Smooth muscle cell (in vitro differentiated cells): ENCODE measurements around the gene PDE10A. TPM values are rescaled to one million over a fixed set of nuclear protein-coding genes. Genes with fewer than 3 reads are reported as not detected.
"Not testable (repeated sequence)": the region's sequence is repeated elsewhere in the genome, so short reads cannot be mapped to it uniquely, and the experiment has no call there.

Source experiments
- DNase-seq: peaks from one replicate; lab custom pipeline; 2025; ENCODE audit not compliant: unreplicated experiment; lab: John Stamatoyannopoulos, UW
- H2AFZ ChIP-seq: fragments of 200-600 bp; sonication (generic); 2 replicates; pipeline ENCODE4 v1.6.0; 2016; ENCODE audit warnings: antibody characterized with exemption, low read depth, mild to moderate bottlenecking
- H3F3A ChIP-seq: fragments of 200-600 bp; sonication (generic); 2 replicates; pipeline ENCODE4 v1.6.0; 2017; ENCODE audit warnings: antibody characterized with exemption, low read depth
- H3K27ac ChIP-seq: fragments of 200-600 bp; sonication (generic); 2 replicates; pipeline ENCODE4 v1.5.1; 2016; ENCODE audit warnings: low read depth, mild to moderate bottlenecking
- H3K27me3 ChIP-seq: fragments of 200-600 bp; sonication (generic); 2 replicates; pipeline ENCODE4 v1.6.1; 2016; ENCODE audit warnings: low read depth, mild to moderate bottlenecking
- H3K36me3 ChIP-seq: fragments of 200-600 bp; sonication (generic); 2 replicates; pipeline ENCODE4 v1.5.1; 2016; ENCODE audit warnings: low read depth
- H3K4me1 ChIP-seq: fragments of 200-600 bp; sonication (generic); 2 replicates; pipeline ENCODE4 v1.5.1; 2016; ENCODE audit warnings: low read depth
- H3K4me2 ChIP-seq: fragments of 200-600 bp; sonication (generic); 2 replicates; pipeline ENCODE4 v1.6.0; 2016; ENCODE audit warnings: mild to moderate bottlenecking
- H3K4me3 ChIP-seq: fragments of 200-600 bp; sonication (generic); 2 replicates; pipeline ENCODE4 v1.5.1; 2016; ENCODE audit warnings: mild to moderate bottlenecking
- H3K79me2 ChIP-seq: fragments of 200-600 bp; sonication (generic); 2 replicates; pipeline ENCODE4 v1.6.0; 2016; ENCODE audit warnings: low read depth, mild to moderate bottlenecking
- H3K9ac ChIP-seq: fragments of 200-600 bp; sonication (generic); 2 replicates; pipeline ENCODE4 v1.6.0; 2016; ENCODE audit warnings: low read depth
- H3K9me3 ChIP-seq: fragments of 200-600 bp; sonication (generic); replicated peaks from 2 replicates; pipeline ENCODE4 v1.5.1; 2016; ENCODE audit warnings: low read depth
- H4K20me1 ChIP-seq: fragments of 200-600 bp; sonication (generic); 2 replicates; pipeline ENCODE4 v1.6.0; 2016; ENCODE audit warnings: low read depth
- CTCF ChIP-seq: fragments of 200-600 bp; sonication (generic); IDR thresholded peaks from 2 replicates; pipeline ENCODE4 v1.5.1; 2017; ENCODE audit warnings: borderline replicate concordance, mild to moderate bottlenecking, antibody characterized with exemption; ENCODE audit not compliant: insufficient read depth, poor library complexity, severe bottlenecking
- whole genome bisulfite sequencing: methylation state at CpG from one replicate; pipeline ENCODE4 v1.1.7; 2016; ENCODE audit warnings: low lambda C conversion rate; 5-methylcytosine and 5-hydroxymethylcytosine counted together
- polyA plus RNA-seq: library from polyadenylated mRNA; unstranded; fragments of >200 nt; fragmentation: Nextera tagmentation; extraction: Ambion mirVana; gene quantifications from 2 replicates; pipeline ENCODE4 v1.2.1, GENCODE V29; 2016
- total RNA-seq: library from RNA; depleted of rRNA; stranded (reverse); fragments of >200 nt; gene quantifications from 2 replicates; pipeline ENCODE4 v1.2.3, GENCODE V29; 2014

The PDE10A gene
- total and polyA plus RNA-seq, 2 experiments from 2014 or later = 2.0 to 5.6 TPM

GRCh38 chr6:165557674-165558073, 105.4 kb downstream of the PDE10A start:
- Histone ChIP-seq H3K4me1 (no peaks in the 10 kb centered on the region), H3K27ac (no peak overlapping the region), H2AFZ (no peak overlapping the region), H3K36me3 (no peaks in the 10 kb centered on the region), H3K27me3 (no peaks in the 10 kb centered on the region), H3K4me2 (no peak overlapping the region), H3K79me2 (no peaks in the 10 kb centered on the region), H4K20me1 (no peaks in the 10 kb centered on the region), H3K9ac (no peak overlapping the region), H3K4me3 (no peak overlapping the region), H3F3A (no peaks in the 10 kb centered on the region), H3K9me3 (no peaks in the 10 kb centered on the region)
- no peak for TF ChIP-seq CTCF
- 95% methylated on average over 6 of the region's 6 CpGs for WGBS
- no peak for DNase-seq

- Histone ChIP-seq H3K4me1 (no peaks in the 10 kb centered on the region), H4K20me1 (no peaks in the 10 kb centered on the region), H3K4me2 (no peak overlapping the region), H3K9me3 (no peaks in the 10 kb centered on the region), H3K36me3 (no peaks in the 10 kb centered on the region), H3K27ac (no peak overlapping the region), H3K27me3 (no peaks in the 10 kb centered on the region), H3K4me3 (no peak overlapping the region), H3F3A (no peaks in the 10 kb centered on the region), H3K79me2 (no peaks in the 10 kb centered on the region), H3K9ac (no peak overlapping the region), H2AFZ (no peak overlapping the region)
- WGBS = 90% methylated on average over 3 of the region's 3 CpGs
- no peak for TF ChIP-seq CTCF
- DNase-seq = no peak
These were observed 106.8 kb downstream of the PDE10A start for GRCh38 chr6:165556116-165556843.

GRCh38 chr6:165554644-165555043, 108.4 kb downstream of the PDE10A start:
- H3K79me2 ChIP-seq, H4K20me1 ChIP-seq, H3K36me3 ChIP-seq, H3K4me2 ChIP-seq, H3K27ac ChIP-seq, H3K9ac ChIP-seq, H3K27me3 ChIP-seq, DNase-seq, H3F3A ChIP-seq, H2AFZ ChIP-seq, H3K4me1 ChIP-seq, H3K9me3 ChIP-seq, H3K4me3 ChIP-seq: not testable (repeated sequence)
- WGBS = 97% methylated on average over 3 of the region's 3 CpGs

- TF ChIP-seq CTCF = no peak
- H4K20me1 ChIP-seq = no peaks in the 10 kb centered on the region
- DNase-seq = no peak
- no peak overlapping the region for H3K9ac ChIP-seq
- no peak overlapping the region for H3K27ac ChIP-seq
- 92% methylated on average over 5 of the region's 5 CpGs for WGBS
- no peaks in the 10 kb centered on the region for H3F3A ChIP-seq
- no peaks in the 10 kb centered on the region for H3K9me3 ChIP-seq
- no peak overlapping the region for H3K4me3 ChIP-seq
- no peak overlapping the region for H2AFZ ChIP-seq
- no peaks in the 10 kb centered on the region for H3K36me3 ChIP-seq
- no peaks in the 10 kb centered on the region for H3K4me1 ChIP-seq
- H3K27me3 ChIP-seq = no peaks in the 10 kb centered on the region
- H3K79me2 ChIP-seq = no peaks in the 10 kb centered on the region
- no peak overlapping the region for H3K4me2 ChIP-seq
These were observed 110.7 kb downstream of the PDE10A start for GRCh38 chr6:165552248-165552736.
